Sigmoid colon (tissue), 4 donors: Measurements from ENCODE around the gene GLIS1.

Source experiments
- EP300 ChIP-seq, 4 donors: sonication (generic); formaldehyde crosslinking; IDR thresholded peaks; one replicate each; pipeline ENCODE4 v1.6.1; 2017; ENCODE audit warnings: antibody characterized with exemption in 4 of 4
- POLR2A ChIP-seq, 2 donors: fragments of 450-650 bp; IDR thresholded peaks; one replicate each; pipeline ENCODE4 v1.6.1; 2016; ENCODE audit warnings: antibody characterized with exemption in 2 of 2, mild to moderate bottlenecking in 2 of 2, moderate library complexity in 2 of 2
- POLR2AphosphoS5 ChIP-seq, 4 donors: sonication (generic); formaldehyde crosslinking; IDR thresholded peaks; one replicate each; pipeline ENCODE4 v1.6.1; 2017; ENCODE audit warnings: antibody characterized with exemption in 4 of 4
- TF ChIP-seq, protein P1 (sequence below), 4 experiments: fragments of 450-650 bp in 3 of 4; fragments of 200-600 bp in 1 of 4; IDR thresholded peaks; one replicate each; pipeline ENCODE4 v1.5.1; 2016 to 2019; ENCODE audit warnings: antibody characterized with exemption in 4 of 4, mild to moderate bottlenecking in 3 of 4, moderate library complexity in 2 of 4

DNA sequence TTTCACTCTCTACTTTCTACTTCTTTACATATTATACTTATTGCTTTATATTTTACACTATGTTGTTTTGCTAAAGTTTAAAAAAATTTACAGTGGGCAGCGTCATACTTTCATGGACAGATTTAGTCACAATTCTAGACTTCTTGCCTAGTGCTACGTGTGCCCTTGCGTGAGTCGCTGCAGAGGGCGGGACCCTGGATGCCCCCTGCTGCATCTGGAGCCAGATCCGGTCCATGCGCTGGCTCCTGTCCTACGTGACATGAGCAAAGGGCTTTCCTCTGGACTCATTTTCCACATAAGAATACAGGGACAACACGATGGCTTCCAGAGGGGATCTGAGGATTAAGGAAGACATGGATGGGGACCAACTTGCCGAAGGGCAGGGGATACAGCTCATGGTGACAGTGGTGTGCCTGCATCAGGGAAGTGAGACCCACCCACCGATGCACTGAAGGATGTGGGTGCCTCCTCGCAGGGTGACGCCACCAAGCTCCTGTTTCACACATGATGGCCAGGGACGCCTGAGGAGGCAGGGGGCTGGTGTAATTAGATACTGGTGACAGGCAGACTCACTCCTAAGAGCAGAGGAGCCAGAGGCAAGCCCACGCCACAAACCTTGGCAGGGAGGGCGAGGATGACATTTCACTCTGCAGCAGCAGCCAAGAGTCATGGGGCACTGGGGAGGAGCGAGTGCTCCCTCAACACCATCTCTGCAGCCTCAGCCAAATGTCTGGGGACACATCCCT lies 193.1 kb downstream of the GLIS1 start:
- TF ChIP-seq, protein P1, sequence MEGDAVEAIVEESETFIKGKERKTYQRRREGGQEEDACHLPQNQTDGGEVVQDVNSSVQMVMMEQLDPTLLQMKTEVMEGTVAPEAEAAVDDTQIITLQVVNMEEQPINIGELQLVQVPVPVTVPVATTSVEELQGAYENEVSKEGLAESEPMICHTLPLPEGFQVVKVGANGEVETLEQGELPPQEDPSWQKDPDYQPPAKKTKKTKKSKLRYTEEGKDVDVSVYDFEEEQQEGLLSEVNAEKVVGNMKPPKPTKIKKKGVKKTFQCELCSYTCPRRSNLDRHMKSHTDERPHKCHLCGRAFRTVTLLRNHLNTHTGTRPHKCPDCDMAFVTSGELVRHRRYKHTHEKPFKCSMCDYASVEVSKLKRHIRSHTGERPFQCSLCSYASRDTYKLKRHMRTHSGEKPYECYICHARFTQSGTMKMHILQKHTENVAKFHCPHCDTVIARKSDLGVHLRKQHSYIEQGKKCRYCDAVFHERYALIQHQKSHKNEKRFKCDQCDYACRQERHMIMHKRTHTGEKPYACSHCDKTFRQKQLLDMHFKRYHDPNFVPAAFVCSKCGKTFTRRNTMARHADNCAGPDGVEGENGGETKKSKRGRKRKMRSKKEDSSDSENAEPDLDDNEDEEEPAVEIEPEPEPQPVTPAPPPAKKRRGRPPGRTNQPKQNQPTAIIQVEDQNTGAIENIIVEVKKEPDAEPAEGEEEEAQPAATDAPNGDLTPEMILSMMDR (IDR thresholded peaks at IDR 0.05): no peak
- TF ChIP-seq POLR2AphosphoS5 (IDR thresholded peaks at IDR 0.05): no peak
- no peak for TF ChIP-seq POLR2A (IDR thresholded peaks at IDR 0.05)
- TF ChIP-seq EP300 (IDR thresholded peaks at IDR 0.05): no peak
